HPDE6-E6E7 (cell line): ENCODE measurements around the gene GPR173.

Source experiments
- DNase-seq: peaks from one replicate; pipeline ENCODE4 v3.0.0; 2011; ENCODE audit warnings: missing footprints; ENCODE audit errors: extremely low spot score

GPR173 gene

DNA sequence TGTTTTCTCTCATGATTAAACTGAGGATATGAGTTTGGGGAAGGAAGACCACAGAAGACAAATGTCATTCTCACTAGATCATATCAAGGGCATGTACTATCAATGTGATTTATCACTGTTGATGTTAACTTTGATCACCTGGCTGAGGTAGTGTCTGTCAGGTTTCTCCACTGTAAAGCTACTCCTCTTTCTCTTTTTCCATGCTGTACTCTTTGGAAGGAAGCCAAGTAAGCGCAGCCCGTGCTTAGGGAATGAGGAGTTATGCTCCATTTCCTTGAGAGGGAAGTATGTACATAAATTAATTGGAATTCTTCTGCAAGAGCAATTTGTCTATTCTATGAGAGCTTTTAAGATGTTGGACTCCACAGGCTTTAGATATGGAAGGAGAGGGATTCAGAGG lies 41.3 kb downstream of the GPR173 start:
- DNase-seq = no peak

DNA sequence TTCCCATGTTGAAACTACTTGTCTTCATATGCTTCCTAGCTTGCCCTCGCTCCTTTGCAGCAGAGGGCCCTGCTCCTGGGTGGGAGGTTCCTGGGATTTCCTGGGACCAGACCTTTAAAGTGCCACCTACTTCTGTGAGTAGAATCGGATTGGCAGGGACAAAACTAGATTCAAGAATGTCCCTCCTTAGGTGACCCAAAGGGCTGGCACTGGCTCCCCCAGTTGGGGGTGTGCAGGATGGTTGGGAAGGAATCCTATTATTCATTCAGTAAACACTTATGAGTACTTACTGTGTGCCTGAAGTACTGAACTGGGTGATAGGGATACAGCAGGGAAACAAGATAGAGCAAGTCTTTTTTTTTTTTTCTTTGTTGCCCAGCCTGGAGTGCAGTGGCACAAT lies 42.8 kb downstream of the GPR173 start:
- no peak for DNase-seq

DNA sequence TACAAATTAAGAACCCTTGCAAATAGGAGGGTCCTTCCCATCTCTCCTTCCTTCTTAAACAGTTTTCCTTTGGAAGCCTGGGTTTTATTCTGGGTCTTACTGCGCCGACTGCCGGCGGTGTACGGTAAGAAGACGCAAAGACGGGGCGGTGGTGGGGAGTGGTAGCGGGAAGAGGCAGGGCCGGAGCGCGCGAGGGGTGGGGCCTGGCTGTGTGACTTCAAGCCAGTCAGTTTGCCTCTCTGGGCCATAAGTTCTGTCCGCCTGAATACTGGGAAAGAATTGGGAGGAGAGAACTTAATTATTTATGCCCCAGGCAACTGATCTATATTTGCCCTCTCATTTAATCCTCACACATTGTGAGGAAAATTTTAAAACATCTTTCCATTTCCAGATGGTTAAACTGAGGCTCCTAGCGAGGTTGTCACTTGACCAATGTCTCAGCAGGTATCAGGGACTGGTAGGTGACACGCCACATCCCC lies 44.6 kb downstream of the GPR173 start:
- DNase-seq = no peak

DNA sequence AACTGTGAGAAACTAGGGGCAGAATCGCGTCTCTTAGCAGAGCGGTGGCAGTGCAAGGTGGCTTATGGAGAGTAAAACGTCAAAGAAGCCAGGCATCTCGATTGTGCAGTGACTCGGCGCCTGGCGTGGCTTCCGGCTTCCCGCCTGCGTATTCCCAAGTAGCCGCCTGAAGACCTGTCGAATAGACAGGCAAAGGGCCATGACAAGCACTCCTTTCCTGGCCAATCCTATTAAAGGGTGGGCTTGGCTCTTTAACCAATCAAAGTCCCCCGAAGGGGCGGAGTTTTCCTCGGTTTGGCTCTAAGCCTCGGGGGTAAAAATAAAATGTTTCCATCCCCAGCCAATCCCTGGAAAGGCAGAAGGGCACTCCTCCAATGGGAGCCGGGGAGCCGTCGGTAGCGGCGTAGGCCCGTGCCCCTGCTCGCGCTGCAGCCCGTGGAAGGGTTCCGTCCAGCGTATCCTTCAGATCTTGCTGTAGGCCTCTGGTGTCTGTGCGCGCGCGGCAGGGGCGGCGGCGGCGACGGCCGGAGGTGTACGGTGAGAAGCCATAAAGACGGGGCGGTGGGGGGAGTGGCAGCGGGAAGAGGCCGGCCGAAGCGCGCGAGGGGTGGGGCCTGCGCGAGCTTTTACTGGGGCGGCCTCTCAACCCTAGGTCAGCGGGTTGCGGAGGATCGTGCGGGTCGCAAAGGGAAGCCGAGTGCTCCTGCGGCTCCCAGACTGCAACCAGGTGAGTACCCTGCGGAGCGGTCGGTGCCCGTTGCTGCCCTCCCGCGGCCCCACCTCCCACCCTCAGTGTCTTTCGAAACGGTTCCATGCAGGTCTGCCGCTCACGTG lies 45.4 kb downstream of the GPR173 start, which contains the start of gene KANTR:
KANTR (plus strand) TSS at position 395 of the 834 bp plus-strand sequence. CDS start 30,131 bp downstream, outside the sequence.
- DNase-seq = peak; percentile 76

DNA sequence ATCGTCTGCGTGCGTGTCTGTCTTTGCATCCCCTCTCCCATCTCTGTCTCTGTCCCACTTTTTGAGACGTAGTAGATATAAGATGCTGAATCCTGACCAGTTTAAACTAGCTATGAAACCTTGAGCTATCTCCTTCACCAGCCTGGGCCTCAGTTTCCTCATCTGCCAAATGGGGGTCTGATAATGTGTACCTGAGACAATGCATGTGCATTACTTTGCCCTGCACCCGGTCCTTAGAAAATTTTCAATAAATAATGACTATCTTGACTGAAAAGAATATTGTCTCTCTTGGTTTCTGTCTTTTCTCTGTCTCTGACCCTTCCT lies 46.0 kb downstream of the GPR173 start:
- DNase-seq = no peak

DNA sequence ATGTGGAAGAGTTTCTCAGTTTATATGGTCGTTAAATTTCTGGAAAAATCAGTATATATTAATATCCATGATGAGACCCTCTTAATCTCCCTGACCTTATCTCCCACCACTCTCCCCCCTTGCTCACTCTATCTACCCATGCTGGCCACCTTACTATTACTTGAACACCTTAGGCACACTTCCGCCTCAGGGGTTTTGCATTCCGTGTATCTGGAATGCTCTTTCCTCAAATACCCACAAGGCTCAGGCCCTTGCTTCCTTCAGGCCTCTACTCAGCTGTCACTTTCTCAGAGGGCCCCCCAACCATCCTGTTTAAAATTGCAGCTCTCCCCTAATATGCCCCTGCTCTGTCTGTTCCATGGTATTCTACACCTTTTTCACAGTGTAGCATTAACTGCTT lies 47.2 kb downstream of the GPR173 start:
- no peak for DNase-seq

DNA sequence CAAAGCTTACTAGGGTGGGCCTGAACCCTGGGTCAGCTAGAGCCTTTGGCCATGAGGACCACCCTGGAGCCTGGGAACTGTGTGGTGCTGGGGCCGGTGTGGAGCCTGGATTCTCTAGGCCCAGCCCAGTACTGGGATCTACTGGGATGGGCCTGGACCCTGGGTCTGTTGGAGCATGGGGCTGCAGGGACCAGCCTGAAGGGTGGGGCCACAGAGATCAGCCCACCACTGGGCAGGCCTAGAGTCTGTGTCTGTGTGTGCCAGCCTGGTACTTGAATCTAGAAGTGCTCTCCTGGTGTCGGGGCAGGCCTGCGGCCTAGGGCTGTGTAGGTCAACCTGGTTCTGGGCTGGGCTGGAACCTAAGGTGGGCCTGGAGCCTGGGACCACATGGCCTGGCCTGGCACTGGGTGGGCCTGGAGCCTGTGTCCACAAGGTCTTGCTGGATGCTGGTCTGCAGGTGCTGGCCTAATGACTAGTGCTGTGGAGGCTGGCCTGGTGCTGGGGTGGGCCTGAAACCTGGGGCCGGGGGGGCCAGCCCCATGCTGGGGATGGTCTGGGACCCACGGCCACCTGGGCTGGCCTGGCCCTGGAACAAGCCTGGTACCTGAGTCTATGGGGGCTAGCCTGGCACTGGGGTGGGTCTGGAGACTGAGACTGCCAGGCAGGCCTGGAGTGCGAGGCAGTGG lies 66.4 kb downstream of the GPR173 start:
- DNase-seq = no peak

DNA sequence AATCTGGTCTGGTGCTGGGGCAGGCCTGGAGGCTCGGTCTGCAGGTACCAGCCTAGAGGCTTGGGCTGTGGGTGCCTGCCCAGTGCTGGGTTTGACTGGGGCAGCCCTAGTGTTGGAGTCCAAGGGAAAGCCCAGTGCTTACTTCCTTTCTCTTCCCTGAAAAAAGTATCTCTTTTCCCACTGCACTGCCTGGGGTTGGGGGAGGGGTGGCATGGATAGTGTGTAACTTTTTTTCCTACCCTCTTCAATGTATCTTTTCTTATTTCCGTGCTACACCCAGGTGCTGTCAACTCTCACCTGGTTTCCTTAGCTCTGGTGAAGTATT lies 66.9 kb downstream of the GPR173 start:
- DNase-seq = no peak

DNA sequence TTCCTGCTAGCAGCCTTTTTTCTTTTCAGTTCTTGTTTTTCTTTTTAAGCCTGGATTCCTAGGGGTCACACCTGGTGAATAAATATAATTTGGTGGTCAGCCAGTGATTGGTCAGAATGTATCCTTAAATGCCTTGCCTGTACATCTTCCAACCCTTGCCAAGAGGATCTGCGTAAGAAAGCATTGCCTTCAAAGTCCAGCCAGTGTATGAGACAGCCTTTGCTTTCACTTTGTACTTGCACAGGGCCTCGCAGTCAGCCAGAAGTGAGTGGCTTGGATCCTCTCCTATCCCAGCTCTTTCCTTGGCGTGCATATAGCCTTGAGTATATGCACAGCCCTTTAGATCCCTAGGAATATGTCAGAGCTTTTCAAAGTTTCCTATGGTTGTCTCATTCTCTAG lies 67.5 kb downstream of the GPR173 start:
- no peak for DNase-seq

DNA sequence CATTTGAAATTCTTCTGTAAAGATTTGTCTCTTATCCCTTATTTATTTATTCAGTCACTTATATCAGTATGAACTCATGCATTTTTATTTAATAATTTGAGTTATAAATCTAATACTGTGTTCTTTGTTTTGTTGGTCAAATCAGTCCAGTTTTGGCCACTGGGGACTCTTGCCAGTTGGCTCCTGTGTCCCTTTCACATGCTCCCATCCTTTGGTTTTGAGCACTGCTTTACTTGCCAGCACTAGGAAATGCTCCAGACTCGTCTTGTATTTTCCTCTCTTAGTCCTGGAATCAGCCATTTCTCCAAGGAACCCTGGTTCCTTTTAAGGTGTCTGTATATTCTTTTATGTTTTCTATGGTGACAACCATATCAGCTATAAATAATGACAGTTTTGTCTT lies 73.4 kb downstream of the GPR173 start:
- DNase-seq = no peak

DNA sequence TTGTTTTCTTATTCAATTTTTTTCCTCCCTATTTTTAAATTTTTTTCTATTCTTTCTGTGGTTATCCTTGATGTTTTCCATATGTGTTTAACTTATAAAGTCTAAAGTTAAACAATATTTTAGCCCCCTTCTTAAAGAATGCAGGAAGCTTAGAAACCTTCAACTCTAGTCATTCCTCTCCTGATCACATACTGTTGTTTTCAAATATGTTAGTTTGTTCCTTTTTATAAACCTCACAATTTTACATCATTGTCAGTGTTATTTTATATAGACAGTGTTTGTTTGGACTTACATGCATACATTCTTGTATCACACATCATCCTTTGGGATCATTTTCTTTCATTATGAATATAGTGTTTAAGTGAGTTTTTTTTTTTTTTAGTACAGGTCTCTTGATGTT lies 76.9 kb downstream of the GPR173 start:
- DNase-seq = no peak

DNA sequence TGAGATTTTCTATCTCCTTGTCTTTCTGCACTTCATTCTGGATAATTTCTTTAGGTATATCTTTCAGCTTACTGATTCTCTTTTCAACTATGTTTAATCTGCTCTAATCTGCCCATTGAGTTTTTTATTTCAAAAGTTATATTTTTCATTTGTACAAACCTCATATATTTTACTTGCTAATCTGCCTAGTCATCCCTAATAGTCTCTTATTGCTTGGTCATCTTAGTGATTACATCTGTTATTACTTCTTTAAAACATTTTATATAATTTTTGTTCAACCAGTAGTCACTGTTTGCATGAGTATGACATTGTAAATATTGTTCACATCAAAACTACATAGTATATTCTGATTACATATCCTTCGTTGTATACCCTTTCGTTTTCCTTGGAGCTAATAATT lies 77.8 kb downstream of the GPR173 start:
- no peak for DNase-seq

DNA sequence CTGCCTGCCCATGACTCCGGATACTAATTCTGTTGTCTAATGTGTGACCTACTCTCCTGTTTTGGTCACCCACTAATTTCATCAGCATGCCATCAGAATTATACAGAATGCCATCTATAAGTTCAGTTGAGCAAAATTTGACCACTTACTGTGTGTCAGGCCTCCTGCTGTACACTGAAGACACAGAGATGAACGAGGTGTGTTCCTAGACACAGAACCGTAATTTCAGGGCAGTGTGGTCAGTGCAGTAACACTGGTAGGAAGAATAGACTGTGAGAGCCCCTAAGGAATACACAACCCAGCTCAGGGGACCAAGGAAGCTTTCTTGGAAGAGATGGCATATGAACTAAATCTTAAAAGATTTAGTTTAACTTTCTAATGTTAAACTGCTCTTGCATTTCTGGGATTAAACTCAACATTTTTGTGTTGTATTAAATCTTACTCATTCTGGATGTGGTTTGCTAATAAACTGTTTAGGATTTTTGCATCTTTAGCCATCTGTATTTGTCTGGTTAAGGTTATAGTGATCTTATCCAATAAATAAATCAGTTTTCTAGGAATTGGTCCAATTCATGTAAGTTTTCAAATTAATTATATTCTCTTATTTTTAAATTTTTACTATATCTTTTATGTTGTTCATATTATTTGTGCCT lies 79.6 kb downstream of the GPR173 start:
- DNase-seq = no peak
